GM18873 (cell line): Measurements from ENCODE around the gene CTRB1.
"Not testable (repeated sequence)": the region's sequence is repeated elsewhere in the genome, so short reads cannot be mapped to it uniquely, and the experiment has no call there.

Source experiments
- ATAC-seq: cut with Tn5 transposase; IDR thresholded peaks from one replicate; pipeline ENCODE4 v1.9.1; 2021; ENCODE audit warnings: mild to moderate bottlenecking, moderate library complexity, moderate number of reproducible peaks; ENCODE audit not compliant: unreplicated experiment, low FRiP score

CTRB1 gene

GRCh38 chr16:75203667-75204409 lies 14.9 kb upstream of the CTRB1 start:
- ATAC-seq: no peak

- ATAC-seq: no peak
Observed at GRCh38 chr16:75204410-75204758, 14.4 kb upstream of the CTRB1 start.

GRCh38 chr16:75204905-75205304 lies 13.9 kb upstream of the CTRB1 start:
- ATAC-seq: not testable (repeated sequence)

GRCh38 chr16:75205438-75205837 lies 13.3 kb upstream of the CTRB1 start:
- ATAC-seq: not testable (repeated sequence)

GRCh38 chr16:75205961-75206748 lies 12.6 kb upstream of the CTRB1 start:
- ATAC-seq: not testable (repeated sequence)

GRCh38 chr16:75206749-75207451 lies 11.9 kb upstream of the CTRB1 start, which contains the start of gene CTRB2:
TSS of gene CTRB2 (minus strand) at chr16:75207161. CDS start at chr16:75207141, 20 bp downstream.
- no peak for ATAC-seq

GRCh38 chr16:75207831-75208230 lies 11.0 kb upstream of the CTRB1 start:
- no peak for ATAC-seq

GRCh38 chr16:75208242-75208825 lies 10.5 kb upstream of the CTRB1 start:
- no peak for ATAC-seq

- no peak for ATAC-seq
Observed at GRCh38 chr16:75208861-75209505, 9.8 kb upstream of the CTRB1 start.

- not testable (repeated sequence) for ATAC-seq
Observed at GRCh38 chr16:75209514-75209913, 9.3 kb upstream of the CTRB1 start.

GRCh38 chr16:75209944-75210343 lies 8.8 kb upstream of the CTRB1 start:
- ATAC-seq: no peak

GRCh38 chr16:75211286-75211685 lies 7.5 kb upstream of the CTRB1 start:
- not testable (repeated sequence) for ATAC-seq

GRCh38 chr16:75216127-75216526 lies 2.7 kb upstream of the CTRB1 start:
- ATAC-seq: no peak

- no peak for ATAC-seq
Observed at GRCh38 chr16:75216576-75216975, 2.2 kb upstream of the CTRB1 start.

GRCh38 chr16:75217389-75217851 lies 1.4 kb upstream of the CTRB1 start:
- no peak for ATAC-seq

- ATAC-seq: no peak
Observed at GRCh38 chr16:75219088-75219487, 300 bp downstream of the CTRB1 start.

GRCh38 chr16:75219838-75220237 lies 1.1 kb downstream of the CTRB1 start:
- ATAC-seq: no peak

- no peak for ATAC-seq
Observed at GRCh38 chr16:75222271-75222783, 3.5 kb downstream of the CTRB1 start.

GRCh38 chr16:75223129-75223528 lies 4.3 kb downstream of the CTRB1 start:
- not testable (repeated sequence) for ATAC-seq
